CD4-positive, alpha-beta T cell treated with Interleukin-1 beta for 1 hour (primary cell): ENCODE data around the gene ARSJ.
A peak's percentile ranks its signal among the peaks of the same experiment; 100 is the strongest.
"Not testable (repeated sequence)": the region's sequence is repeated elsewhere in the genome, so short reads cannot be mapped to it uniquely, and the experiment has no call there.

Source experiments
- DNase-seq, 2 donors: peaks; one replicate each; pipeline ENCODE4 v3.0.0-alpha.2; 2020 to 2022

ARSJ gene

GRCh38 chr4:113955948-113956347 lies 23.5 kb downstream of the ARSJ start:
- DNase-seq, result no peak

GRCh38 chr4:113955411-113955810 lies 24.0 kb downstream of the ARSJ start:
- no peak for DNase-seq

- no peak for DNase-seq
These were observed 25.6 kb downstream of the ARSJ start for GRCh38 chr4:113953888-113954287.

GRCh38 chr4:113952452-113953029 lies 26.9 kb downstream of the ARSJ start:
- DNase-seq, result peak in 1 of 2 donors; percentile 35

GRCh38 chr4:113951263-113951662 lies 28.2 kb downstream of the ARSJ start:
- DNase-seq, result no peak

DNA sequence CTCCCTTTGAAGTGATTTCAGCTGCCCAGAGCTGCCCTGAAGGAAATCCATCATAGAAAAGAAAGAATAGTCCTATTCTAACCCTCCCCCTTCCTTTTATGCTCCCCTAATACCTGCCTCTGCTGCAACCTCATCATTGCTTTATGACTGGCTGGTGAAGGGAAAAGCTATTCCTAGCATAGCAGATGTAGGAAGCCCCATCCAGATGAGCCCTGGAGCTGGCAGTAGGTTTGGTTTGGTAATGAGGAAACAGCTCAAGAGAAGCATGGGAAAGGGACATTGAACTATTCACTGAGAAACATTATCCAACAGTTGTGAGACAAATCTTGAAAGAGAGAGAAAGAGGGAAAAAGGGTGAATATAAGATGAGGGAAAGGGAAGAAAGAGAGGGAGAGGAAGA lies 29.2 kb downstream of the ARSJ start:
- no peak for DNase-seq

GRCh38 chr4:113947484-113947883 lies 32.0 kb downstream of the ARSJ start:
- DNase-seq, result no peak

- no peak for DNase-seq
These were observed 33.5 kb downstream of the ARSJ start for GRCh38 chr4:113945906-113946305.

GRCh38 chr4:113943863-113944262 lies 35.6 kb downstream of the ARSJ start:
- DNase-seq, result no peak

GRCh38 chr4:113943085-113943484 lies 36.4 kb downstream of the ARSJ start:
- DNase-seq, result no peak

GRCh38 chr4:113941836-113942235 lies 37.6 kb downstream of the ARSJ start:
- no peak for DNase-seq

GRCh38 chr4:113940103-113940502 lies 39.3 kb downstream of the ARSJ start:
- not testable (repeated sequence) for DNase-seq

DNA sequence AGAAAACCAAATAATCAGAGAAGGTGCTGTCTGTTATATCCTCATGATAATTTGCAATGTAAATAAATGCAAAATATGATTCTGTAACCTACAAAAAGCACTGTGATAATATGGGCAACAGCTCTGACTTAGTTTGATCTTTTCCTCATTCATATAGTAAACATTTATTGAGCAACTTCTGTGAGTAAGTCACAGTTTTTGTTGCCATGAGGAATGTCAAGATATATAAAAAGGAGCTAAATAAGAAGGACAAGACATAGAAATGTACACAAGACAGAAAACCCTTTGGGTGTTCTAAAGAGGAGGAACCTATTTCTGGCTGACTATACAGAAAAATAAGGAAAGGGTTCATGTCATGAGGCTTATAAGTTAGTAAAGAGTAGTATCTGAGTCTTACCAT lies 44.3 kb downstream of the ARSJ start:
- no peak for DNase-seq

DNA sequence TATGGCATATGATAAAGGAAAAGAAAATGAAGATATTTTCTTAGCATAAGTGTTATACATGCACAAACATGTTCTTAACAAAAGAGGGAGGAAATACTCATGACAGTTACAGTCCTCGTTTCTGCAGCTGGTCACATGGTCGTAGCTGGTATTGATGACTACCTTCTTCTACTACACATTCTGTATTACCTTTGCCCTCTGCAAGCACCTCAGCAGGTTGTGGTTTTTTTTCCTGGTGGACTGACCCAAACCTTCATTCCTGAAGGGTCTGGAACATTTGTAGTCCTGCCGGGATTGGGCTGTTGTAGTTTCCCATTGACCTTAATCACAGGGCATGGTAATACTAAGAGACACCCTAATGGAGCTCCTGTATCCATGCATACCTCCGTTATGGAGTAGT lies 54.7 kb downstream of the ARSJ start:
- DNase-seq, result not testable (repeated sequence)

- DNase-seq, result no peak
These were observed 58.2 kb downstream of the ARSJ start for GRCh38 chr4:113921089-113921794.

DNA sequence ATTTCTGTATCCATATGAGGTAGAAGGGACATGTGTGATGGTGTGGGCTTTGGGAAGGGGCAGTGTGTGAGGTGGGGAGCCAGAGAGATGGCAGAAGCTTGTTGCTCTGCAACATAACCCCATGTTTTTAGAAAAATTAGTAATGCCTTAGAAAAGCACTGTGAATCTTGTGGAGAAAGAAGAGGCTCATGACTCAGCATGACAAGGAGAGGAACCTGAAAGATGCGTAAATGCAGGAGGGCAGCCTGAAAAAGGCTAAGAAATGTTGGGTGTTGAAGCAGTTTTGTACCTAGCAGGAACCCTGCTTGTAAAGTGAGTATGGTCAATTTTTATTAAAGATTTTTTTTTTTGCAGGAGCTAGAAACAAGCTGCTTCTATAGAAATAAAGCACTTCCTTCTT lies 59.8 kb downstream of the ARSJ start:
- no peak for DNase-seq

DNA sequence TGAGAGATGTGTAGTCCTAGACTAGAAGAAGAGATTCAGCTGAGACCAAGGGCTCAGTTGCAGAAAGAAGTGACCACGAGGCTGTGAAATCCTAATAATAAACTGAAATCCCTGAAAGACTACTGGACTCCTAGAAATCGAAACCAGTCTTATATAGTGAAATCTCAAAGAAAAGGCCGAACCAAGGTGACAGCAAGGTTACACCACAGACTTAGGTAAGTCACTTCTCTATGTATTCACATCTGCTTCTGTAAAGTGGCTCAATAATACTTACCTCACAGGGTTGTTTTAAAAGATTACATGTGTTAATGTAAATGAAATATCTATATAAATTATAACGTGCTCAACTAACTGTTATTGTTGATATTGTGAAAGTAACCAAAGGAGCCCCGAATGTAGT lies 60.3 kb downstream of the ARSJ start:
- no peak for DNase-seq

DNA sequence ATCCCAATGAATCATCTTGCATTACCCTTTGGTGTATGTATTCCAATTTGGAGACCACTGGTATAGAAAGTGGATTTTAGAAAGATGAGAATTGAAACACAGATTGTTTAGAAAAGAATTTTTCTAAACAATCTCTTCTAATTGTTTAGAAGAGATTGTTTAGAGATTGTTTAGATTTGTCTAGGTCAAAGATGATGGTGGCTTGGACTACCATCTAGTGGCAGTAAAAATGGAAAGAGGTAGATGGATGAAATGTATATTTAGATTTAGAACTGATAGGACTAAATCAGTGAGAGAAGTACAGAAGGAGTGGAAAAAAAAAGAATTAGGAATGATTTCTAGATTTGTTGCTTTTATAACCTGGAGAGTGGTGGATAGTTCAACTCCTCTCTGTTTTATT lies 70.6 kb downstream of the ARSJ start:
- peak in 1 of 2 donors; percentile 33 for DNase-seq

GRCh38 chr4:113907559-113907958 lies 71.9 kb downstream of the ARSJ start:
- no peak for DNase-seq

GRCh38 chr4:113905301-113905700 lies 74.1 kb downstream of the ARSJ start:
- DNase-seq, result no peak

- DNase-seq, result no peak
These were observed 74.6 kb downstream of the ARSJ start for GRCh38 chr4:113904877-113905276.

DNA sequence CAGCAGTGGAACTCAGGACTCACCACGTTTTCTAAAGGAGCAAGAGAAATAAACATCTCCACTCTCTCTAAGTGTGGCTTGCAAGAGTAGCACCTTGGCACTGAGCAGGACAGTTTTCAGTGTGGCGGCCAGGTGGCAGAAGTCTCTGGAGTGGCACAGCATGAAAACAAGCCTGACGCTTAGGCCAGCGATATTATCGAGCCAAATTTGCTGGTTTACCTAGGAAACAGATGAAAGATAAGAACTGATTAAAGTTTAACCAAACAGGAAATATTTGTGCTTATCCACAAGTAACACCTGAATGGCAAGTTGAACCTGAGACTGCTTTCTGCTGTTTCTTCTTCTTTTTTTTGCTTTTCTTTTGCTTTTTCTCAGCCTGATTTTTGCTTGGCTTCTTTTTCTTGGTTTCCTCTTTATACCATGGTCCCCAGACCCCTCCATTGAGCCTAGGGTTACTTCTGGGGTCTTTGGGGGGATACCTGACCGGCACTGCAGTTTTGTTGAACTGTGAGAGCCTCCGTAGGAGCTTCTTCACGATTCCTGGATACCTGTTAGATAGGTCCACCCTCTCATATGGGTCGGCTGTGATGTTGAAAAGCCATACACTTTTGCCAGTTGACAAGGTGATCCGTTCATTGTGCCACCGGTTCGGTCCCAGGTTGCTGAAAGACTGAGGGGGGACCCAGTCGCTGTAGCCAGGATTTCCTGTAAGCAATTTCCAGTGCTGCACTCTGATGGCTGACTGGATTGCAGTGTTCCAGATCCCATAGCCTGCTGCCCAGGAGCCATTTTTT lies 77.3 kb downstream of the ARSJ start:
- peak; percentile 69 to 76 for DNase-seq

DNA sequence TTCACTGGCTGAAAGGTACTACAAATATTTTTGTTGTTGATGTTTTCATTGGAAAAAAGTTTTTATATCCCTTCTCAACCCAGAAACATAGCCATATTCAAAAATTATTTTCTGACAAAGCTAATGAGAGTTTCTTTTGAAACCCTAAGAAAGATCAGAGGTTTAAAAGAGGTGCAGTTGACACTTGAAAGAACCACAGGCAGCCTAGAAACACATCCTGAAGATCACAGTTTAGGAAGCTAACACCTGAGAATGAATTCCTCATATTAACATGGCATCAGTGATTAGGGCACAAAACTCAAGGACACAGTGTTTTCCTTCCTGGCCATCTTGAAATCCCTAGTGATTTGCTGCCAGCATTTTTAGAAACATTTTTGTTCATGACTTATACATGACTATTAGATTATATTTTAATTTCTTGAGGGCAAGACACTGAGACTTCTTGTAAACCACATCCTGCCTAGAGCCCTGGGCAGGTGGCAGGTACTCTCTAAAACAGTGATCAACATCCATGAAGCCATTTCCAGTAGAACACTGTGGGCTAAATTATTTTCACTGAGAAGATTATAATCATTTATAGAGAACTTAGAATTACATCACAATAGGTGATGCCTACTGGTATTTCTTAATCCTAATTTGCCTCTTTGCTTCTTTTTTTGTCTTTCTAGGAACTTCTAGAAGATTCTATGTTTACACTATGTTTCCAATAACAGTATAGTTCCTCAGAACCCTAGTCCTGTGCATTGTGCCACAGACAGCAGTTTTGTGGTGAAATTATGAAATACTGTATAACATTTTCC lies 80.0 kb downstream of the ARSJ start:
- DNase-seq, result peak; percentile 42 to 56
